ENCODE data around the gene RASSF3.

Gene RASSF3

DNA sequence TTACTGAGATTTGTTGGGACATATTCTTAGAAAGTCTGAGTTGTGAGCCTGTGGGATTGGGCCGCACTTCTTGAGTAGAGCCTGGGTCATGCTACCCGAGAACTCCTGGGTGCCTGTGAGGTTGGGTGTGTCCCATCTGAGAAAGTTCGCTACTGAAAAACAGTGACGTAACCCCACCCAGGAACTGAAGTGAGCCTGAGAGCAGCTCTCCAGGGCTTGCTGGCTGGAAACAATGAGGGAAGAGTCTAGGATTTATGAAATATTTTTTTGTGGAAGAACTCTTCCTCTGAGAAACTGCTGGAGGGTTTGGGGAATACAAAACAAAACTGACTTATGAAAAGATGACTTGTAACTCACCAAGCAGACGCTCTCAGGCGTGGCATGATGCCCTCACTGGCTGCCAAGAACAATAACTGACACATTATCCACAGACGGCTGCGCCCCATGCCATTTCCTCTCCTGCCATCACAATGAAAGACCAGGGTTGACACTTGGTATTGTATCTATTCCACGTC, 69.2 kb downstream of the RASSF3 start:
- no peak overlapping the region for H2AFZ ChIP-seq (ENCODE audit: low read depth, low read length)
- ATAC-seq (ENCODE audit: insufficient read depth, low read depth), result no peak

DNA sequence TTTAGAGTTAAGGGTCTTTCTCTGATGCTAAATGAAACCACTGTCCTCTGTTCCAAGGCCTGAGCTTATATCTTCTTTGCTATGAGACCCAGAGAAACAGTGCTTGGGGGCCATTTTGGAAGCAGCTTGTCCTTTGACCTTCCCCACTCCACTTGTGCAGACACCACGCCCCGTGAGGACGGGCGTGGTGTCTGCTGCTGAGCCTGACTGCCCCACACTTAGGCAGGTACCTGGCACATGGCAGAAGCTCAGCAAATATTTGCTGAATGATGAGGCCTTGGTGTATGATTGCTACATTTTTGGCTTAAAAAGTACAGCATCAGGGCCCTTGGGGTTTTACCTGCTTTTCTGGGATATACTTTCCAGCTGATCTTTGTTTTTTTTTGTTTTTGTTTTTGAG, 69.9 kb downstream of the RASSF3 start:
- H3K4me1 ChIP-seq (ENCODE audit: insufficient read depth, low read length), result peaks cover 9% of the 10 kb centered on the region
- DNase-seq (no peak), ATAC-seq (ENCODE audit: insufficient read depth, low read depth) (no peak)
- no peak overlapping the region for H3K9ac ChIP-seq (ENCODE audit: low read depth, low read length)
- no peaks in the 10 kb centered on the region for H3K27me3 ChIP-seq (ENCODE audit: insufficient read depth, low read length, poor library complexity)
- H3K36me3 ChIP-seq (ENCODE audit: insufficient read depth, low read length), result peaks cover 2% of the 10 kb centered on the region; the same call in 1 of the 2 replicates
- no peak overlapping the region for H2AFZ ChIP-seq (ENCODE audit: low read depth, low read length)
- no peak for TF ChIP-seq EZH2 (IDR thresholded peaks at IDR 0.05; ENCODE audit: borderline replicate concordance, low read depth, low read length, severe bottlenecking)
- TF ChIP-seq, protein P1, sequence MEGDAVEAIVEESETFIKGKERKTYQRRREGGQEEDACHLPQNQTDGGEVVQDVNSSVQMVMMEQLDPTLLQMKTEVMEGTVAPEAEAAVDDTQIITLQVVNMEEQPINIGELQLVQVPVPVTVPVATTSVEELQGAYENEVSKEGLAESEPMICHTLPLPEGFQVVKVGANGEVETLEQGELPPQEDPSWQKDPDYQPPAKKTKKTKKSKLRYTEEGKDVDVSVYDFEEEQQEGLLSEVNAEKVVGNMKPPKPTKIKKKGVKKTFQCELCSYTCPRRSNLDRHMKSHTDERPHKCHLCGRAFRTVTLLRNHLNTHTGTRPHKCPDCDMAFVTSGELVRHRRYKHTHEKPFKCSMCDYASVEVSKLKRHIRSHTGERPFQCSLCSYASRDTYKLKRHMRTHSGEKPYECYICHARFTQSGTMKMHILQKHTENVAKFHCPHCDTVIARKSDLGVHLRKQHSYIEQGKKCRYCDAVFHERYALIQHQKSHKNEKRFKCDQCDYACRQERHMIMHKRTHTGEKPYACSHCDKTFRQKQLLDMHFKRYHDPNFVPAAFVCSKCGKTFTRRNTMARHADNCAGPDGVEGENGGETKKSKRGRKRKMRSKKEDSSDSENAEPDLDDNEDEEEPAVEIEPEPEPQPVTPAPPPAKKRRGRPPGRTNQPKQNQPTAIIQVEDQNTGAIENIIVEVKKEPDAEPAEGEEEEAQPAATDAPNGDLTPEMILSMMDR (IDR thresholded peaks at IDR 0.05; ENCODE audit: borderline replicate concordance, extremely low read depth, low read length, poor library complexity, severe bottlenecking), result no peak
- H3K27ac ChIP-seq (ENCODE audit: low read length), result no peak overlapping the region
- H3K4me2 ChIP-seq (ENCODE audit: insufficient read depth, low read length), result no peak overlapping the region
- H3K79me2 ChIP-seq (ENCODE audit: insufficient read depth, low read length), result peaks cover 61% of the 10 kb centered on the region
- H3K9me3 ChIP-seq (ENCODE audit: insufficient read depth, low read length, severe bottlenecking), result no peaks in the 10 kb centered on the region
- no peak overlapping the region for H3K4me3 ChIP-seq (ENCODE audit: low read depth in 1 of 2, low read length in 2 of 2)
- peaks cover 16% of the 10 kb centered on the region; the same call in 1 of the 2 replicates for H4K20me1 ChIP-seq (ENCODE audit: insufficient read depth, low read length)

More for the DNA sequence above, 69.2 kb downstream of the RASSF3 start:
- Histone ChIP-seq H3K9me3 (ENCODE audit: insufficient read depth, low read length, severe bottlenecking) (no peaks in the 10 kb centered on the region), H3K27me3 (ENCODE audit: insufficient read depth, low read length, poor library complexity) (no peaks in the 10 kb centered on the region), H3K9ac (ENCODE audit: low read depth, low read length) (no peak overlapping the region), H4K20me1 (ENCODE audit: insufficient read depth, low read length) (peaks cover 16% of the 10 kb centered on the region; the same call in 1 of the 2 replicates), H3K4me1 (ENCODE audit: insufficient read depth, low read length) (peaks cover 7% of the 10 kb centered on the region), H3K36me3 (ENCODE audit: insufficient read depth, low read length) (no peaks in the 10 kb centered on the region), H3K4me2 (ENCODE audit: insufficient read depth, low read length) (no peak overlapping the region), H3K27ac (ENCODE audit: low read length) (no peak overlapping the region), H3K79me2 (ENCODE audit: insufficient read depth, low read length) (peaks cover 64% of the 10 kb centered on the region), H3K4me3 (ENCODE audit: low read depth in 1 of 2, low read length in 2 of 2) (no peak overlapping the region)
- TF ChIP-seq, protein P1 (IDR thresholded peaks at IDR 0.05; ENCODE audit: borderline replicate concordance, extremely low read depth, low read length, poor library complexity, severe bottlenecking), result no peak
- no peak for TF ChIP-seq EZH2 (IDR thresholded peaks at IDR 0.05; ENCODE audit: borderline replicate concordance, low read depth, low read length, severe bottlenecking)
- no peak for DNase-seq

DNA sequence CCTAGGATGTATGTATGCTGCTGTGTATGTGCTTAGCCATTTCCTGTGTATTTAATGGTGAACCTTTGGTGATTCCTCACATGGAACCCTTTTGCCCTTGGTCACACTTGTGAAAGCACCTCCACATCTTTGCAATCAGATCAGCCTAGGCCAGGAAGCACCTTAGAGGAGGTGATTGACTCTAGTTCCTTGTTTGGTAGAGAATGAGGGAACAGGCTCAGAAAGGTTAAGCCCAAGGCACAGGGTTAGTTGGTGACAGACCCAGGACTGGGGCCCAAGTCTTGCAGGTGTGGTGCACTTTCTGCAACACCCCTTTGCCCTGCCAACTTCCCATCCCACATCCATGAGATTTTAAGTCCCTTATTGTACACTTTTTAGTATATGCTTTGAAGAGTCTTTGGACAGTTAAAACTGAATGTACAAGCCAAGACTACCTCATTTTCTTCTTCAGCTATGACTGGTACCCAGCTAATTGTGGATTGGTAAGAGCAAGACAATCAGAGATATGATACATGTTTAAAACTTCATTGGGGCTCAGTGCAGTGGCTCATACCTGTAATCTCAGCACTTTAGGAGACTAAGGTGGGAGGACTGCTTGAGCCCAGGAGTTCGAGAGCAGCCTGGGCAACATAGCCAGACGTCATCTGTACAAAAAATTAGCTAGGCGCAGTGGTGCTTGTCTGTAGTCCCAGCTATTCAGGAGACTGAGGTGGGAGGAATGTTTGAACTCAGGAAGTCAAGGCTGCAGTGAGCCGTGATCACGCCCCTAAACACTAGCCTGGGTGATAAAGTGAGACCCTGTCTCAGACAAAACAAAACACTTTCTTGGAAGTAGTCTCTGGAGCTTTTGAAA, 71.1 kb downstream of the RASSF3 start:
- no peaks in the 10 kb centered on the region for H3K9me3 ChIP-seq (ENCODE audit: insufficient read depth, low read length, severe bottlenecking)
- H3K4me2 ChIP-seq (ENCODE audit: insufficient read depth, low read length), result no peak overlapping the region
- H3K36me3 ChIP-seq (ENCODE audit: insufficient read depth, low read length), result peaks cover 8% of the 10 kb centered on the region
- peaks cover 9% of the 10 kb centered on the region for H3K4me1 ChIP-seq (ENCODE audit: insufficient read depth, low read length)
- H3K79me2 ChIP-seq (ENCODE audit: insufficient read depth, low read length), result peaks cover 54% of the 10 kb centered on the region
- no peak overlapping the region for H3K4me3 ChIP-seq (ENCODE audit: low read depth in 1 of 2, low read length in 2 of 2)
- DNase-seq (no peak), ATAC-seq (ENCODE audit: insufficient read depth, low read depth) (no peak)
- H4K20me1 ChIP-seq (ENCODE audit: insufficient read depth, low read length), result peaks cover 13% of the 10 kb centered on the region; the same call in 1 of the 2 replicates
- H3K9ac ChIP-seq (ENCODE audit: low read depth, low read length), result no peak overlapping the region
- TF ChIP-seq, protein P1 (IDR thresholded peaks at IDR 0.05; ENCODE audit: borderline replicate concordance, extremely low read depth, low read length, poor library complexity, severe bottlenecking), result no peak
- TF ChIP-seq EZH2 (IDR thresholded peaks at IDR 0.05; ENCODE audit: borderline replicate concordance, low read depth, low read length, severe bottlenecking), result no peak
- H3K27me3 ChIP-seq (ENCODE audit: insufficient read depth, low read length, poor library complexity), result no peaks in the 10 kb centered on the region
- peak overlapping the region; percentile 44; the same call in 1 of the 2 replicates for H3K27ac ChIP-seq (ENCODE audit: low read length)
- no peak overlapping the region for H2AFZ ChIP-seq (ENCODE audit: low read depth, low read length)

Data from DND-41 (cell line).